ENCODE measurements around the gene JDP2. TPM values are rescaled to one million over a fixed set of nuclear protein-coding genes. Genes with fewer than 3 reads are reported as not detected.

Gene JDP2
- 28.2 and 77.3 TPM in 2 replicates for total RNA-seq

GRCh38 chr14:75427482-75428229 is at the start of gene JDP2:
JDP2 (plus strand) TSS chr14:75428022; CDS start chr14:75437921, 9,899 bp downstream.

GRCh38 chr14:75522224-75522982 is 94.6 kb downstream of the JDP2 start, which contains the start of gene BATF:
BATF (plus strand) TSS chr14:75522469; CDS start chr14:75522683, 214 bp downstream.

Other genes with a start within 250 kb of the JDP2 start
- 18.9 and 25.4 TPM in 2 replicates for gene FOS, start 149.2 kb upstream of the JDP2 start, total RNA-seq
- 0.66 and 0.72 TPM in 2 replicates for gene BATF, start 94.4 kb downstream of the JDP2 start, total RNA-seq
- 1.1 and 1.3 TPM in 2 replicates for gene FLVCR2, start 150.6 kb downstream of the JDP2 start, total RNA-seq
- gene ERG28, start 232.9 kb downstream of the JDP2 start, total RNA-seq = 7.7 and 15.8 TPM in 2 replicates
- 19.5 and 38.4 TPM in 2 replicates for gene TTLL5, start 233.2 kb downstream of the JDP2 start, total RNA-seq